Duodenal mucosa (tissue), 2 donors: ENCODE data around the gene AFG1L.
A peak's percentile ranks its signal among the peaks of the same experiment; 100 is the strongest.
"Not testable (repeated sequence)": the region's sequence is repeated elsewhere in the genome, so short reads cannot be mapped to it uniquely, and the experiment has no call there.

ENCODE experiments used
- H3K27ac ChIP-seq: one replicate; pipeline ENCODE4 v1.7.0; 2013; ENCODE audit warnings: low read depth, low read length
- H3K27me3 ChIP-seq, 2 donors: one replicate each; pipeline ENCODE4 v1.7.0; 2013; ENCODE audit warnings: low read length in 2 of 2, control low read depth in 1 of 2; ENCODE audit not compliant: insufficient read depth in 2 of 2, control insufficient read depth in 1 of 2
- H3K36me3 ChIP-seq, 2 donors: one replicate each; pipeline ENCODE4 v1.7.0; 2013; ENCODE audit warnings: low read length in 2 of 2, control low read depth in 1 of 2; ENCODE audit not compliant: insufficient read depth in 2 of 2, control insufficient read depth in 1 of 2
- H3K4me1 ChIP-seq, 2 donors: one replicate each; pipeline ENCODE4 v1.7.0; 2013; ENCODE audit warnings: low read length in 2 of 2, control low read depth in 1 of 2; ENCODE audit not compliant: insufficient read depth in 2 of 2, control insufficient read depth in 1 of 2
- H3K4me3 ChIP-seq, 2 donors: one replicate each; pipeline ENCODE4 v1.7.0; 2013; ENCODE audit warnings: low read length in 2 of 2, low read depth in 1 of 2
- H3K9ac ChIP-seq, 2 donors: one replicate each; pipeline ENCODE4 v1.7.0; 2013; ENCODE audit warnings: low read length in 2 of 2, low read depth in 1 of 2
- H3K9me3 ChIP-seq, 2 donors: one replicate each; pipeline ENCODE4 v1.7.0; 2013; ENCODE audit warnings: low read length in 2 of 2, control low read depth in 1 of 2; ENCODE audit not compliant: control insufficient read depth in 1 of 2

AFG1L gene

DNA sequence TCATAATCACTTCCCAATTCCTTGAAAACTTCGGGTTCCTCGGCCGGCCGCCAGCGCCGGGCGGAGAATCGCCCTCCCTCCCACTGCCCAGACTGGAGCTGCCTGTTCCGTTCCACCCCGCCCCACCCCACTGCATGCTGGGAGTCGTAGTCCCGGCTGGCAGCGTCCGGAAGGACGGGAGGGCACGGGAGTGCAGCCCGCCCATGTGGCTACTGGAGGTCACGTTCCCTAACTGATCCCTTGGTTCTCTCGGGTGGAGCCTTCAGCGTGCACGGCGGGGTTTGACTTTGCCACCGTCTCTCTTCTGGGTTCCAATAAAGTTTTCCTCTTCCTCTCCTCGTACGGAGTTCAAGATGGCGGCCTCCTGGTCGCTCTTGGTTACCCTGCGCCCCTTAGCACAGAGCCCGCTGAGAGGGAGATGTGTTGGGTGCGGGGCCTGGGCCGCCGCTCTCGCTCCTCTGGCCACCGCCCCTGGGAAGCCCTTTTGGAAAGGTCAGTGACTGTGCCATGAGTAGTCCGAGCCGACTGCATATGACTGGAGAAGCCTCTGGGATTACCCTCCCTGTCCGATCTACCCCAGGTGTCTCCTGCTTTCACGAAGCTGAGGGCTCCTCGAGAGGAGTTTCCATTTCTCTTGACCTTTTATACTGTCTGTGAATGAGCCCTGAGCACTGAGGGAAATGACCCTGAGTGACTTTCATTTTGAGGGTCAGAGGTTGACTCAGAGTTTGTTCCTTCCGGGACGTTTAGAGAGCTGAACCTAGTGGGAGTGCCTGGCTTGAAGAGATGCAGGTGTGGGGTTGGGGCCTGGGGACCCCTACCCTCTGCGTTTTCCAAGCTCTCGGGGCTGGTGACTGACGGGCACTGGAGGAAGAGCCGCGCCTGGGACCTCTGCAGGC, at the start of gene AFG1L:
AFG1L (plus strand) TSS at position 328 of the 899 bp plus-strand sequence; CDS start at position 354, 26 bp downstream.
- Histone ChIP-seq H3K9me3 (no peaks in the 10 kb centered on the region), H3K36me3 (no peaks in the 10 kb centered on the region), H3K4me3 (peak within 1 kb of the TSS; percentile 98 to 100), H3K9ac (peak within 1 kb of the TSS; percentile 99), H3K27ac (peak within 1 kb of the TSS; percentile 98), H3K27me3 (no peaks in the 10 kb centered on the region), H3K4me1 (peaks cover 4 to 10% of the 10 kb centered on the region in 2 donors)

DNA sequence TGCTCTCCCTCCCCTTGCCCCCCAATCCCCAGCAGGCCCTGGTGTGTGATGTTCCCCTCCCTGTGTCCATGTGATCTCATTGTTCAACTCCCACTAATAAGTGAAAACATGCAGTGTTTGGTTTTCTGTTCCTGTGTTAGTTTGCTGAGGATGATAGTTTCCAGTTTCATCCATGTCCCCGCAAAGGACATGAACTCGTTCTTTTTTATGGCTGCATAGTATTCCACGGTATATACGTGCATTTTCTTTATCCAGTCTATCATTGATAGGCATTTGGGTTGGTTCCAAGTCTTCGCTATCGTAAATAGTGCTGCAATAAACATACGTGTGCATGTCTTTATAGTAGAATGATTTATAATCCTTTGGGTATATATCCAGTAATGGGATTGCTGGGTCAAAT, 49.8 kb upstream of the AFG1L start:
- not testable (repeated sequence) for H3K27me3 ChIP-seq, H3K27ac ChIP-seq, H3K4me3 ChIP-seq, H3K36me3 ChIP-seq, H3K9me3 ChIP-seq, H3K9ac ChIP-seq, H3K4me1 ChIP-seq

- Histone ChIP-seq H3K4me1 (peaks cover 0 to 4% of the 10 kb centered on the region in 2 donors), H3K27me3 (no peaks in the 10 kb centered on the region), H3K9ac (no peak overlapping the region), H3K36me3 (peaks cover under 1 to 6% of the 10 kb centered on the region in 2 donors), H3K27ac (no peak overlapping the region), H3K4me3 (no peak overlapping the region), H3K9me3 (no peaks in the 10 kb centered on the region)
Observed at GRCh38 chr6:108247965-108248536, 46.8 kb upstream of the AFG1L start.

DNA sequence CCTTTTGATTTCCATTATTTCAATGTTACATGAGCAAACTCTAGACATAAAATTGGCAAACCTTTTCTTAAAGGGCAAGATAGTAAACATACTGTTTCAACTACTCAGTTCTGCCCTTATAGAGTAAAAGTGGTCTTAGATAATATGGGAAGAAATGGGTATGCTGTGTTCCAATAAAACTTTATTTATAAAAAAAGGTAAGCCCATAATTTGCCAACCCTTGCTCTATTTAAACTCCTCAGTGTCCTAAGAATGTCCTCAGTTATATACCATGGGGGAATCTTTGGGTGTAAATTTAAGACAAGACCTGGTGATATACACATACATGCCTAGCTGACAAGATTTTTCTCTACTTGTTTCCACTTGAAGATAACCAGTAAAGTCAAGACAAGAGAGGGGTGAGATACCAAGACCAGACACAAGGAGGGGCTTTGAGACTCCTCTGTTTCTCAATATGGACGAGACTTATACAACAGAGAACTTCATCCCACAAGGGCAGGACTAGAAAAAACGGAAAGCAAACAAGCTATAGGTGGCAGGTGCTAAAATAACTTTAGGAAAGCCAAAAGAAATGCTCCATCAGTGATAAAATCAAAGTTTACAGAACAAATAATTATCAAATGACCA, 44.5 kb upstream of the AFG1L start:
- H3K4me1 ChIP-seq, result peaks cover 0 to 4% of the 10 kb centered on the region in 2 donors
- no peak overlapping the region for H3K4me3 ChIP-seq
- H3K9me3 ChIP-seq, result no peaks in the 10 kb centered on the region
- no peaks in the 10 kb centered on the region for H3K27me3 ChIP-seq
- H3K36me3 ChIP-seq, result peaks cover 3% of the 10 kb centered on the region in 2 donors
- no peak overlapping the region for H3K9ac ChIP-seq
- no peak overlapping the region for H3K27ac ChIP-seq

- no peaks in the 10 kb centered on the region for H3K9me3 ChIP-seq
- peaks cover 0 to 4% of the 10 kb centered on the region in 2 donors for H3K4me1 ChIP-seq
- H3K9ac ChIP-seq, result no peak overlapping the region
- no peak overlapping the region for H3K27ac ChIP-seq
- peaks cover 3 to 4% of the 10 kb centered on the region in 2 donors for H3K36me3 ChIP-seq
- H3K4me3 ChIP-seq, result no peak overlapping the region
- H3K27me3 ChIP-seq, result no peaks in the 10 kb centered on the region
Observed at GRCh38 chr6:108251252-108251651, 43.6 kb upstream of the AFG1L start.

GRCh38 chr6:108252055-108252454, 42.8 kb upstream of the AFG1L start:
- peaks cover 3 to 4% of the 10 kb centered on the region in 2 donors for H3K36me3 ChIP-seq

DNA sequence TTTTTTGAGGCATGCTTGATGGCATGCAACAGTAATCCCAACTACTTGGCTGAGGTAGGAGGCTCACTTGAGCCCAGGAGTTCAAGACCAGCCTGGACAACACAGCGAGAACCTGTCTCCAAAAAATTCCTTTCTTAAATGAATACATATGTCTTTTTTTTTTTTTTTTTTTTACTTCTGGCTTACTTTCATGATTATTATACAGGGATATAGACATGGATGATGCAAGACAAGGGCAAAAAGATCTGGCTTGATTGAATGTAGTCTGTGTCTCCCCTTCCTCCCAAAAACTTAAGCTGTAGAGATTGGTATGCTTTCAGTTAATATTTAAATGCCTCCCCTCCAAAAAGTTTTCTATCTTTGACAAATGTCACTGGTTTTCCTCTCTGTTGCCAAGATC, 41.6 kb upstream of the AFG1L start:
- H3K36me3 ChIP-seq, result peaks cover 3 to 4% of the 10 kb centered on the region in 2 donors
- no peaks in the 10 kb centered on the region for H3K9me3 ChIP-seq
- no peak overlapping the region for H3K4me3 ChIP-seq
- H3K4me1 ChIP-seq, result peaks cover 0 to 4% of the 10 kb centered on the region in 2 donors
- no peak overlapping the region for H3K9ac ChIP-seq
- H3K27me3 ChIP-seq, result no peaks in the 10 kb centered on the region
- no peak overlapping the region for H3K27ac ChIP-seq

More at GRCh38 chr6:108252055-108252454, 42.8 kb upstream of the AFG1L start:
- H3K4me1 ChIP-seq, result peaks cover 0 to 4% of the 10 kb centered on the region in 2 donors
- no peak overlapping the region for H3K4me3 ChIP-seq
- H3K9me3 ChIP-seq, result no peaks in the 10 kb centered on the region
- H3K9ac ChIP-seq, result no peak overlapping the region
- no peak overlapping the region for H3K27ac ChIP-seq
- H3K27me3 ChIP-seq, result no peaks in the 10 kb centered on the region

DNA sequence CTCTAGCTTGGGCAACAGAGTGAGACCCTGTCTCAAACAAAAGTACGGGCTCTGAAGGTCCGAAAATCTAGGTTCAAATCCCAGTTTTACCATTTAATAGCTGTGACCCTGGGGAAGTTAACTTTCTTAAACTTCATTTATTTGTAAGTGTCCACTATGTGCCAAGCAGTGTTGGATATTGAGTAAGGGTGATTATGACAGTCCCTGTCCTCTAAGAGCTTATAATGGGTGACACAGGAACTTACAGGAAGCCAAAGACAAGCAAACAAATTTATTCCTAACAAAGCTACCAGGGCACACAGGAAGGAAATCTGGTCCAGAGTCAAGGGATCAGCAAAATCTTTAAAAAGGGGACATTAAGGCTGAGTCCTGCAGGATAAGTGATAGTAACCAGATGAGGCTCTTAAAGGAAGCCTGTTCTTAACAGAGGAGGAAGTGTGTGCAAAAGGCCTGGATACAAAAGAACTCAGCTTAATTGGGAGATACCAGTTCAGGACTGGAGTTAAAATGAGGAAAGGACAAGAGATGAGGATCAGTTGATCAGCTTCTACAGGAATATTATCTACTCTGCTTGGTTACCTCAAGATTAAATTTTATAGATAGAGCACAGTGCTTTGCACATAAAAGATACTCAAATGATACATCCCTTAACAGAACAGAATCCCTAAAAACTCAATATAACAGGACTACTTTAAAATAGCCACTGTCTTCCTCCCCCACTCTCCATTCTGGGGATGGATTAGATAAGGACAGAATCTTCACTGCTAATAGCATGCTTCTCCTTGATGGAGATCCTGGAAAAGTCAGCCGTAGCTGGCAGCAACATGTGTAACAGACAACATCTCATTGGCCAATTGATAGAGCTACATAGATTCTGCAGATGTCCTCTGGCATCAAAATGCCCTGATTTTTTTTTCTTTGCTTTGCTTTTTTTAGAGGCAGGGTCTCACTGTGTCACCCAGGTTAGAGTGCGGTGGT, 40.1 kb upstream of the AFG1L start:
- no peak overlapping the region for H3K27ac ChIP-seq
- peaks cover 3 to 4% of the 10 kb centered on the region in 2 donors for H3K36me3 ChIP-seq
- no peaks in the 10 kb centered on the region for H3K9me3 ChIP-seq
- H3K4me1 ChIP-seq, result peaks cover 11 to 12% of the 10 kb centered on the region in 2 donors
- H3K27me3 ChIP-seq, result no peaks in the 10 kb centered on the region
- H3K9ac ChIP-seq, result no peak overlapping the region
- H3K4me3 ChIP-seq, result no peak overlapping the region

GRCh38 chr6:108260126-108260808, 34.6 kb upstream of the AFG1L start:
- Histone ChIP-seq H3K9me3 (no peaks in the 10 kb centered on the region), H3K27ac (peak overlapping the region; percentile 95), H3K9ac (peak overlapping the region; percentile 90 to 99), H3K36me3 (peaks cover 0 to 2% of the 10 kb centered on the region in 2 donors), H3K4me1 (peaks cover 10 to 11% of the 10 kb centered on the region in 2 donors), H3K4me3 (peak overlapping the region; percentile 82 to 99), H3K27me3 (no peaks in the 10 kb centered on the region)
